HG03064 (cell line): ENCODE measurements around the gene CHST11.
A peak's percentile ranks its signal among the peaks of the same experiment; 100 is the strongest.

Source experiments
- ATAC-seq: cut with Tn5 transposase; IDR thresholded peaks from one replicate; pipeline ENCODE4 v1.9.1; 2021; ENCODE audit warnings: low read depth; ENCODE audit not compliant: unreplicated experiment

The CHST11 gene

DNA sequence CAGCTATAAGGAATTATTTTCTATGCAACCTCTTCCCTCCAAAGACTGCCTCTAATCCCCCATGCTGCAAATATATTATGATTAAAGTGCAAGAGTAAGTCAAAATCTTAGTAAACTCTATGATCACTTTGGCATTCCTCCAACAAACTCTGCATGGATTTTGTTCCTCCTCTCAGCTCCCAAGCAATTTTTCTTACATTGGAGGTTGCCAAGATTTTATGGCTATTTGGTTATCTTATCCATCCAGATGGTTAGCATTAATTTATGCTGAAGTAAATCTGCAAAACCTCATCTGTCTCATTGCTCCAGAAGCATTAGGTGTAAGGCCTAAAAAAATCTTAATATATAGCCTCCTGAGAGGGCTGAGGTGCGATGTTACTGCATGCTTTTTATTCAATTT is 228.1 kb downstream of the CHST11 start:
- ATAC-seq, result no peak

DNA sequence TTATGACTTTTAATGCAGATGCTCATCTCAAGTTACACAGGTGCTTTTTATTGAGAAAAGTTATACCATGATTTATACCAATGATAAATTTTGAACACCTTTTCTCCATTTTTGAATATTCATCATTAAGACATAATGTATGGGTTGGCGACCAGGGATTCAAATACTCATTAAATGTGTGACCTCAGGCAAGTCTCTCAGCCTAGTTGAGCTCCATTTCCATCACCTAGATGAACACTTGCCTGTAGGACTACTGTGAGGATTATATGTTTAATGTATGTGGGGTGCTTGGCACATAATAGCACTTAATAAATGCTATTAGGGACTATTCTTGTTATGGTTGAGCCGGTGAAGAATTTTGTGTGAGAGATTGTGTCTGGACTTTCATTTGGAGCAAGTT is 228.6 kb downstream of the CHST11 start:
- no peak for ATAC-seq

DNA sequence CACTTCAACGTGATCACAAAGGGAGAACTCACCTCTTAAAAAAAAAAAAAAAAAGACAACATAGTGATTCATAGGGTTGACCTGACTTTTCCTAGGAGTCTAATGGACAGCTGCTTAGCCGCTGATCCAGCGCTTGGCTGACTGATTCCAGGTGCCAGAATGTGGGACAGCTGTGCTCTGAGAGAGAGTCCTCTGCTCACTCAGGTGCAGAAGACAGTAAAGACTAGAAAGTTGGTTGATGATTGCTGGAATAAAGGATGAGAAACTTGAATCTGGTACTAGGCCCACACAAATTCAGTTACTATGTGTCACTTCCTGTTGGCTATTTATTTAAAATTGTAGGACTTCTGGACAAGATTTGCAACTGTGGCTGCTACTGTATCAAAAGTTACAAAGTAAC is 229.4 kb downstream of the CHST11 start:
- ATAC-seq, result no peak

DNA sequence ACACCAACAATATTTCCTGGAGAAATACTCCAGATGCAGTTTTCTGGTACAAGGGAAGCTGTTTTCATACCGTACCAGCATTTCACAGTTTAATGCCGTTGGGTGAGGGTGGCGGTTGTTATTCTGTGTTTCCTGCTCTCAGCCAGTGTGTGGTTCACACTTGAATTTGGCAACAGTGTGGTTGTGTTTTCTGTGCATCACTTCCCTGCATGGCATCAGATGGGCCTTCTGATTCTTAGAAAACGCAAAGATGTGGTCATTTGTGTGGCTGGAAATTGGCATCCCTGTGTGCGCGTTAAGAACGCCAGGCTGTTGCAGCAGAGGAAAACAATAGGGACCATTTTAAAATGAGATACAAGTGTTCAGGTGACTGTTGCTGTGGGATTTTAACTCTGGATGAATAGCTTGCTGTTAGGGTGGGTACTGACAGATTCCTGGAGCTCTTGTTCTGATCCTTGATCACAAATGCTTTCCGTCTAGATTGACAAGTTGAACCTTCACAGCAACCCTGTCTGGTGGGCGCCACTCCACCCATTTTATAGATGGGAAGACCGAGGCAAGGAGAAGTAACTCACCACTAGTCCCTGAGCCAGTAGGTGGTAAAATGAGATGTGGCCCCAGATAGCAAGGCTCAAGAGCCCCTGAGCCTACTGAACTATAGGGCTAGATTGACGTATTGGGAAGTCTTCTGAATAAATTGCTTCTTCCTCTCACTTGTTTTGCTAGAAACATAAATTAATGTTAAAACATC is 231.2 kb downstream of the CHST11 start:
- ATAC-seq, result no peak

DNA sequence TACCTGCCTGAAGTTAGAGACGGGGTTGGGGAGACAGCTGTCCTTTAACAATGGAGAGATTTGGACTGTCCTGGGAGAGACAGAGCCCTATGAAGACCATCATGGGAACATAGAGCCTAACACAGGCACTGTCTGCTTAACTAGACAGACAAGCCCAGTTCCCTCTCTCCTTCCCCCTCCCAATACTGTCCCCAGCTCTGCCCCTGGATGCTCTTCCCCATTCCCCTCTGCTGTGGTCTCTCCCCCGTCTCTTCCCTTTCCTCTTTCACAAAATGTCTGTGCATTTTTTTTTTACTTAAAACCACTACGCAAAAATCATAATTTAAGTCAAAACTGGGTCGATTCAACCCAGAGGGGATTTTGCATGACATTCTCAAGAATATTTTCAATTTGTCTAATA is 232.9 kb downstream of the CHST11 start:
- ATAC-seq, result no peak

DNA sequence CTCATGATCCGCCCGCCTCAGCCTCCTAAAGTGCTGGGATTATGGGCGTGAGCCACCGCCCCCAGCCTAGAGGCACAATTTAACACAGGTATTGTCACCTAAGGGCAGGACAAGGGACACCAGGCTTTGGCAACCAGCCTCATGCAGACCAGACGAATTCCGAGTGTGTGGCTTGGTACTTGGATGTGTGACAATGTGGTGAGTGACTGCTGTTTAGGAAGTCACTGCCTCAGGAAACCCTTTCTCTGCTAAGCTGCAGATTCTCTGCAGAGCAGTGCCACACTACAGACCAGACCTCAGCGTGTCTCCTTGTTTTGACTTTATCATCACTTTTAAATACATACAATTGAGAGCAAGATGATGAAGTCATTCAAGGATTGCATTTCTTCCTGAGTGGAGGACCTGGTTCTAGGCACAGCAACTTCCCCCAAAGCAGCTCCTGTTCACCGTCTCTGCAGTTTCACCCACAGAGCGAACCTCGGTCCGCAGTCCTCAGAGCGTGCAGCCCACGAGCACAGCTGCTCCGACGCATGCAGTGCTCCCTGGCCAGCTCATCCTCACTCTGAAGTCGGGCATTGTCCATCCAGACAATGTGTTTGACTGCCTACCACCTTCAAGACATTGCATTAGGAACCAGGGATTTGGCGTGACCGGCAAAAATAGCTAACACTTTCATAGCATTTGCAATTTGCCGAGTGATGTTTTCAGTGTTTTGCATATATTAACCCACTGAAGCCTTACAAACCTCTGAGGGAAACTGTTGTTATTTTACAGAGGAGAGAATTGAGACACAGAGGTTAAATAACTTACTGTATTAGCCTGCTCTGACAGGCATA is 235.2 kb downstream of the CHST11 start:
- peak; percentile 47 for ATAC-seq

DNA sequence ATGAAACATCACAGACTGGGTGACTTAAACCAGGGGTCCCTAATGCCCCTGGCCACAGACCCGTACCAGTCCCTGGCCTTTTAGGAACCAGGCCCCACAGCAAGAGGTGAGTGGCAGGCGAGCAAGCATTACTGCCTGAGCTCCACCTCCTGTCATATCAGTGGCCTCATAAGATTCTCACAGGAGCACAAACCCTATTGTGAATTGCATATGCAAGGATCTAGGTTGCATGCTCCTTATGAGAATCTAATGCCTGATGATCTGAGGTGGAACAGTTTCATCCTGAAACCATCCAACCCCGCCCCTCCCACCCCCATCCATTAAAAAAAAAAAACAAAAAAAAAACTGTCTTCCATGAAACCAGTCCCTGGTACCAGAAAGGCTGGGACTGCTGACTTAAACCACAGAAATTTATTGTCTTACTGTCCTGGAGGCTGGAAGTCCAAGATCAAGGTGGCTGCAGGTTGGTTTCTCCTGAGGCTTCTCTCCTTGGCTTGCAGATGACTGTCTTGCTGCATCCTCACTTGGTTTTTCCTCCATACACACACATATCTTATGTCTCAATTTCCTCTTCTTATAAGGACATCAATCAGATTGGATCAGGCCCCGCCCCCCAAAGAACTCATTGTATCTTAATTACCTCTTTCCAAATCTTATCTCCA is 235.9 kb downstream of the CHST11 start:
- no peak for ATAC-seq

DNA sequence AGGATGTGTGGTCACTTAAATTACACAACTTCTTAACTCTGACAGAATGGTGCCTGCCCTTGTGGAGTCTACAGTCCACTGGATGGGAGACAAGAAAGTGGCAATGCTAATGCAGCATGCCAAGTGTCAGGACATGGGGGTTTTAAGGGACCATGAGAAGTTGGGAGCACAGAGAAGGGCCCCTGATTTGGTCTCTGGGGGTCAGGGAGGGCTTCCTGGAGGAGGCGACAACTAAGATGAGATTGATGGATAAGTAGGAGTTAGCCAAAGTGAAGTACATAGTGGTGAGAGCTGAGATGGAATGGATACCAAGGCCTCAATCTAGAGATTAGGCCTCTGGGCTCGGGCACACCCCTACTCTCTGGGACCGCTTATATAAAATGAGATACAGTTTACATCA is 236.7 kb downstream of the CHST11 start:
- ATAC-seq, result no peak

DNA sequence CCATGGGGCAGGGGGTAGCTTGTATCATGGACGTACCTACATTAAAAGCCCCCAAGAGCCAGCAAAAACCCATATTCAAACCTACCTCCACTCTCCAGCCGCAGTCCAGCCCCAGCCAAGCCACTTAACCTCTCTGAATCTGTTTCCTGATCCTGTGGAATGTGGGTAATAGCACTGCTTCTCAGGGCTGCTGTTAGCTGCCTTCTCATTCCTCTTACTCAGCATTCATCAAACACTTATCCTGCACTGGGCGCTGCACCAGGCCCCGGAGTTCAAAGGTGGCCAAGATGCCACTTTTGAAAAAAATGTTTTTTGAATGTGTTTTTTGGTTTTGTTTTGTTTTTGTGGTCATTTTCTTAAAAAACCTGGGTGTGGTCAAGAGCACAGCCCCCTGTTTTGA is 237.4 kb downstream of the CHST11 start:
- ATAC-seq, result no peak

DNA sequence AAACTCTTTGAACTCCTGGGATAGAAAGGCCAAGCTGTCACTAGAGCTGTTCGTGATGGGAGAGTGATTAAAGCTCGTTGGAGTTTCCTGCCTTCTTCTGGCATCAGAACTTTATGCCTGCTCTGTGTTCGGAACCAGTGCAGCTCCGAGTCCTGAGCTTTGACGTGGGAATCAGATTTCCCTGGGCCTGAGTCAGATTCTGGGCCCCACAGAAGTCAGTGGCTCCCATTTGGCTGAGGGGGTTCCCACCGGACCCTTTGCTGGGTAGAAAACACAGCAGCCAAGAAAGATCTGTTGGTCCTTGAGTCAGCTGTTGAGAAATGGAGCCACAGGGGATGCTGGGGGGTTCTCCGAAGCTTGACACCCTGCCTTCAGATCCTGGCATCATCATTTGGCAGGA is 238.0 kb downstream of the CHST11 start:
- ATAC-seq, result no peak

DNA sequence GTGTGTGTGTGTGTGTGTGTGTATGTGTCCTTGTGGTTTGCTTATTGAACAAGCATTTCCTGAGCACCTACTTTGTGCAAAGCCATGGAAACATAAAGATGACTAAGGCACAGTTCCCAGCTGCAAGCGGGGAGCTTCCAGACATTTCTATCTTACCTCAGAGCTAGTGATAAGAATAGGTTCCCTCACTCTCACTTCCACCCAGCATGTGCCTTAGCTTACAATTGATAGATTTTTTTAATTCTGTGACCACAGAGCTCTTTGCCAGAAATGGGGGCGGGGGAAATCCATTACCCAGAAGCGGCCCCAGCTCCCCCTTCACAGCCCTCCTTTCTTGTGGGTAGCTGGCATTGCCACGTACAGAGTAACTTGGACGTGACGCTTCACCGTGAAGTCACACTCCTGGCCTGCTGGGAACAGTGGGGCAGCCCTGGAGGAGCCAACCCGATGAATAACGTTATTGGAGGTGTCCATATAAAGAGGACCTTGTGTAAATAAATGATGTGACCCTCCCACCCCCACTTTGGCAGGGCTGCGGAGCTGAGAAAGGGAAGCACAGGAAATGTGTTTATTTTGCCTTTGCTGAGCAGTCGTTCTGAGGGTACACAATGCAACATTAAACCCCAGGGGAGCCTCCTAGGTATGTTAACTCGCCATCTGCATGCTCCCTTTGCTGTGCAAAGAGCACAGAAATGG is 238.9 kb downstream of the CHST11 start:
- ATAC-seq, result peak; percentile 38

DNA sequence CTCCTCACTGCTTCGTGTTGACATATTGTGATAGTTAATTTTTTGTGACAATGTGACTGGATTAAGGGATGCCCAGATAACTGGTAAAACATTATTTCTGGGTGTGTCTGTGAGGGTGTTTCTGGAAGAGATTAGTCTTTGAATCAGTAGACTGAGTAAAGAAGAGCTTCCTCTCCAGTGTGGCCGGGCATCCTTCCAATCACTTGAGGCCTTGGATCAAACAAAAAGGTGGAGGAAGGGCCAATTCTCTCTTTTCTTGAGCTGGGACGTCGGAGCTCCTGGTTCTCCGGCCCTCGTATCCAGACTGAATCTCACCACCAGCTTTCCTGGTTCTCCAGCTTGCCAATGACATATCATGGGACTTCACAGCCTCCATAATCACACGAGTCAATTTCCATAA is 240.4 kb downstream of the CHST11 start:
- no peak for ATAC-seq

DNA sequence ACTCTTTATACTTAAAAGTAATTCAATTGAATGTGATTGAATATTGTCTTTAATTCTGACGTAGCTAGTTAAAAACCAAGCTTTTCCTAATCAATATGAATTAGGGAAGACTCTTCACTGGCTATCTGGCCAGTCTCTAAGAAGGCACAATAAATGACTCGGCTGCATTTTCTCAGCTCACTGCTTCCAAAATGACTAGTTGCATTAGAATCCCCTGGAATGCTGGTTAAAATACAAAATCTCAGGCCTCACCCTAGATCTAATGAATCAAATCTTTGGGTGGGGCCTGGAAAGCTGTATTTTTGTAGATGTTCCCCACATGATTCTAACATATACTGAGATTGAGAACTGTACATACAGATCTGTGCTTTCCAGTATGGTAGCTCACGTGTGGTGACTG is 242.1 kb downstream of the CHST11 start:
- no peak for ATAC-seq

DNA sequence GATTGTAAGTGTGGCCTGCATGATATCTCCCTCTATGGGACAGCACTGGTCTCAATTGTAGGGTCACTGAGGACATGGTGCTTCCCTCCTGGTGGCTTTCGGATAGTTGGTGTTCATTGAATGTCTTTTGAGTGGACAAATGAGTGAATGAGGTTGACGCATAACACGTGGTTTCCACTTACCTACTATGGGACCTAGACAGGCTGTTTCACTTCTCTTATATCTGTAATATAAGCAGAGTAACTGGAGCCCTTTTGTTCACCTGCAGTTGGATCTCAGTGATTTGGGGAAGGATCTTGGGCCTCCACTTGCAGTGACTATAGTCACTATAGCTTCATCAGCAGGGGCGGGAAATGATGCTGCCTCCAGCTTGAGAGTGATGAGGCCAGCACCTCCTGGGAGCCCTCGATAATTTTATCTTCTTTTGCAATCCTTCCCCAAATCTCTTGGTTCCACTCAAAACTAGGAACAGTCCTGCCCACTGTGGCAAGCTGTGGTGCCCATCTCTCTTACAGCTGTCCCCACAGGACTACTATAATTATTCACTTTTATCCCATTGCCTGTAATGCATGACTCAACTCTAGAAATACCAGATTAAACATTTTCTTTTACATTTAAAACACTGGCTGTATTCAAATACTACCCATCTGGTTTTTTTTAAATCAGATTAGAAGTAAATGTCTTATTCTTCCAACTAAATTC is 242.9 kb downstream of the CHST11 start:
- ATAC-seq, result no peak

DNA sequence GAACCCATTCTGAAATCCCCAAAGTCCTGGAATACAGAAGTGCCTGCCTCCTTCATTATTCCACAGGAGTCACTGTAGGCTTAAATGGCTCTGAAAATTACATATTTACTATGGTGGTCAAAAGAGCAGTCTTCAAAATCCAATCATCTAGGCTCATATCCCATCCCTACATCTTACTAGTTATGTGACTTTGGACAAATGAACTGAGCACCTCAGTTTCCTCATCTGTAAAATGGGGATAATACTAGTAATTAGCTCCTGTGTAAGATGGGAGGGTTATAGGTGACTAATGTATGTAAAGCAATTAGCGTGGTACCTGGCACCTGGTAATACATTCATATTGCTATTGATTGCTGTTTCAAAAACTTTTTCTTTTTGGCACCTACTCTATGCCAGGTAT is 243.6 kb downstream of the CHST11 start:
- no peak for ATAC-seq

DNA sequence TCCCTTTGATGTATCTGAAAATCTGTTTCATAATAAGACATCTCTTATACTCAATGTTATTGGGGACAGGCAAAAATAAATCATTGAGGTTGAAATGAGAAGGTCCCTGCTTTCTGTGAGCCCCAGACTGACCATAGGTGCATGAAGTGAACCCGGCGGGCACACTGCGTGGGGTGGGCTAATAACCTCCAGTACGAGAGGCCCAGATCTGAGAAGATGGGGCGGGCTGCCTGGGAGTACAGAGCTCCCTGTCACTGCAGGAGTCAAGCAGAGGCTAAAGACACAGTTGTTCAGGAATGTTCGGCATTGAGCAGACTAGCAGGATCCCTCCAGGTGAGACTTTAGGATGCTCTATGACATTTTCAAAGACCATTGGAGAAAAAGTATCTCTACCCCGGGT is 244.6 kb downstream of the CHST11 start:
- no peak for ATAC-seq

DNA sequence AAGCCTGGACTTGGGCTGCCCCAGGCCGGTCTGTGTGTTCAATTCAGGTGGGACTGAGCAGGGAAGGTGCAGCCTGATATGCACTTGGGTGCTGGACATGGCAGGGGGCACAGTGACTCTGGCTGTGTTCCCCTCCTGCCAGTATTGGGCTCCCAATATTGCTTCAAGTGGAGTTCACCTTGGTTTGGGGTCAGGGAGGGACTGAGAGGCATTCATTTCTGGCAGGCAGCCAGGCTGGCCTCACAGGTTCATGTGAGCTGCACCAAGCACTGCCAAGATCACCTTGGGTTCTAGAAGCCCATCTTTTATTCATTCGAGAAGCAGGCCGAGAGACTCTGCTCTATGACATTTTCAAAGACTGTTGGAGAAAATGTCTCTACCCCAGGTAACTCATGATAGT is 245.0 kb downstream of the CHST11 start:
- no peak for ATAC-seq

DNA sequence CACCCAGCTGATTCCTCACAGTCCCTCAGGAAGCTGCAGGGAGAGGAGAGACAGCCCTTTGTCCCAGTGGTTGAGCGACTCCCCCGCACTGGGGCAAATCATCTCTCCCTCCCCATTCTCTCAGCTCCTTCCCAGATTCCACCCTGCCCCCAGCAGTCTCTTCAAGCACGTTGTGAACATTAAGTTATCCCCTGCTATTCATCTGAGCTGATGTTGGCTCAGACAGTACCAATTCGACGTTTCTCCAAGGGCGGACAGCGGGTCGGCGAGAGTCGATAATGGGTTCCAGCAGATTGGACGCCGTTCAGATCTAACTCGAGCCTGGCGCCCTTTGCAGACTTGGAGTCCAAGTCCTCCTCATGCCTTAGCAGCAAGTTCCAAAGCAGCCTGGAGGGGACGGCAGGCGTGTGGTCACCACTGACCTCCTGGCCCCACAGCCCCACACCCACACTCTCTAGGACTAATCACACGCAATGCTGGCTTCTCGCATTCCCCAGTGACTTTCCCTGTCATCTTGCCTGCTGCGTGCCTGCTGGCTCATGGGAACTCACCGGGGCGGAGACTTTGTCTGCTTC is 245.9 kb downstream of the CHST11 start:
- ATAC-seq, result no peak

DNA sequence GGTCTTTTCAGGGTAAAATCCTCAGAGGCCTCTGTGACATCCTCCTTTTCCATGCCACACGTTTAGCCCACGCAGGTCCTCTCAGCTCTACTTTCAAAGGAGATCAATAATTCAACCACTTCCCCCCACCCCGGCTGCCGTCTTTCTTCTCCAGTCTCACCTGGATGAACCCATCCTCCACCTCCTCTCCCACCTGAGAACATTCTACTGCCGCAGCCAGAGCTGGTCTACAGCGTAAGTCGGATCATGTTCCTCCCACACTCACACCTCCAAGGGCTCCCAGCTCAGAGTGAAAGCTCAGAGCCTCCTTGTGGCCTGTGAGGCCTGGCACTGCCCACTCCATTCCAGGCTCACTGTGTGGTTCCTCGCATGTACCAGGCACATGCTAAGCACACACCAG is 246.6 kb downstream of the CHST11 start:
- no peak for ATAC-seq

DNA sequence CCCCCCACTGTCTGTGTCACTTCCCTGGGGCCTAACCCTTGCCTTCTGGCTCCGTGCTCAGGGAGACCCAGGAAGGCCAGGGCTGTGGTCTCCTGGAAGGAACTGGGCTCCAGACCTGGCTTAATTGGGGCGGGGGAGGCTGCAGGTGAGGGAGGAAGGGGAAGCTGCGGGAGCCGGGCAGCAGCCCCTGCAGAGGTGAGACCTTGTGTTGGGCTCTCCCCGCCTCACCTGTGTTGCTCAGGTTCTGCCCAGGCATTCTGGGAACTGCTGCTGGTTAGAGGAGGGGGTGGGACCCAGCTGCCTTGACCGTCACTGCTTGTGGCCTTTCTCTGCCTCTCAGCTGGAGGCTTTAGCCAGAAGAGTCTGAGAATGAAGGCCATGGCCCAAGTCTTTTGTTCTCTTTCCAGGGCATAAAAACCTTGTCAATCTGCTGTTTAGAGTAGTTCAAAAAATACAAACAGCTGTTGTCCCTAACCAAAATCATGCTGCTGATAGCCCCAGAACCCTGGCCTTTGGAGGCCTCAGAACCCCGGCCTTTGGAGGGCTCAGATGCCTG is 247.6 kb downstream of the CHST11 start:
- no peak for ATAC-seq
